Stomach (tissue), 9 donors: ENCODE data around the gene RAC2. TPM values are rescaled to one million over a fixed set of nuclear protein-coding genes. Genes with fewer than 3 reads are reported as not detected.

ENCODE experiments used
- DNase-seq, 2 donors: peaks; one replicate each; pipeline versions ENCODE4 v3.0.0 to v3.0.0-alpha.2; 2013 to 2019
- H3K27ac ChIP-seq, 5 donors: fragments of 200-600 bp in 4 of 5; sonication (generic) in 4 of 5; one replicate each; pipeline ENCODE4 v1.5.1; 2013 to 2019; ENCODE audit warnings: mild to moderate bottlenecking in 1 of 5, moderate library complexity in 1 of 5
- H3K27me3 ChIP-seq, 3 donors: fragments of 200-600 bp; sonication (generic); one replicate each; pipeline ENCODE4 v1.5.1; 2017 to 2019; ENCODE audit warnings: mixed run types in 1 of 3
- H3K36me3 ChIP-seq, 4 donors: fragments of 200-600 bp; sonication (generic); 1 replicate in 3 of 4; 2 replicates in 1 of 4; pipeline ENCODE4 v1.5.1; 2016 to 2019
- H3K4me1 ChIP-seq, 4 donors: fragments of 200-600 bp; sonication (generic); one replicate each; pipeline ENCODE4 v1.5.1; 2016 to 2019
- H3K4me3 ChIP-seq, 4 donors: fragments of 200-600 bp; sonication (generic) in 3 of 4; one replicate each; pipeline ENCODE4 v1.5.1; 2016 to 2019; ENCODE audit warnings: mild to moderate bottlenecking in 1 of 4
- H3K9me3 ChIP-seq, 4 donors: fragments of 200-600 bp; sonication (generic); one replicate each; pipeline ENCODE4 v1.5.1; 2016 to 2019
- EP300 ChIP-seq: sonication (generic); formaldehyde crosslinking; IDR thresholded peaks from one replicate; pipeline ENCODE4 v1.6.1; 2017; ENCODE audit warnings: antibody characterized with exemption
- POLR2A ChIP-seq, 4 donors: fragments of 450-650 bp; IDR thresholded peaks; one replicate each; pipeline ENCODE4 v1.6.1; 2016; ENCODE audit warnings: antibody characterized with exemption in 4 of 4, control low read depth in 2 of 4, mild to moderate bottlenecking in 1 of 4, moderate library complexity in 1 of 4
- POLR2AphosphoS5 ChIP-seq, 3 donors: sonication (generic); formaldehyde crosslinking; IDR thresholded peaks; one replicate each; pipeline ENCODE4 v1.6.1; 2016; ENCODE audit warnings: antibody characterized with exemption in 3 of 3
- WGBS, 5 donors: extraction: QIAGEN DNeasy Blood & Tissue Kit in 3 of 5; methylation state at CpG; one replicate each; pipeline versions ENCODE4 v1.1.5 to v1.1.7; 2013 to 2018; 5-methylcytosine and 5-hydroxymethylcytosine counted together
- intact Hi-C: fragments of 100-400 bp; cut with DNase I; formaldehyde crosslinking; loops from one replicate; pipeline ENCODE4 v1.15.1; 2023; ENCODE audit warnings: low total_unique reads
- polyA plus RNA-seq, 3 donors: library from polyadenylated mRNA; stranded (reverse); fragments of 200-250 nt; gene quantifications; one replicate each; pipeline ENCODE4 v1.2.3, GENCODE V29; 2013
- total RNA-seq, 5 donors: library from RNA; depleted of rRNA; stranded (reverse); fragments of >200 nt; gene quantifications; one replicate each; pipeline versions ENCODE4 v1.1.0 to v1.2.3, GENCODE V29; 2014 to 2016
- TF ChIP-seq, protein P1 (sequence below), 7 experiments: fragments of 450-650 bp in 4 of 7; fragments of 200-600 bp in 3 of 7; sonication (generic) in 3 of 7; IDR thresholded peaks; one replicate each; pipeline ENCODE4 v1.5.1; 2016 to 2019; ENCODE audit warnings: antibody characterized with exemption in 7 of 7, control low read depth in 2 of 7, mild to moderate bottlenecking in 1 of 7
- donor health status: healthy with polysubstance abuse.
- donor health status: Bipolar disorder and iron deficiency.
- donor health status: healthy.

RAC2 gene
- total and polyA plus RNA-seq, 8 donors: 1.8 to 50.4 (median 16.3) TPM

DNA sequence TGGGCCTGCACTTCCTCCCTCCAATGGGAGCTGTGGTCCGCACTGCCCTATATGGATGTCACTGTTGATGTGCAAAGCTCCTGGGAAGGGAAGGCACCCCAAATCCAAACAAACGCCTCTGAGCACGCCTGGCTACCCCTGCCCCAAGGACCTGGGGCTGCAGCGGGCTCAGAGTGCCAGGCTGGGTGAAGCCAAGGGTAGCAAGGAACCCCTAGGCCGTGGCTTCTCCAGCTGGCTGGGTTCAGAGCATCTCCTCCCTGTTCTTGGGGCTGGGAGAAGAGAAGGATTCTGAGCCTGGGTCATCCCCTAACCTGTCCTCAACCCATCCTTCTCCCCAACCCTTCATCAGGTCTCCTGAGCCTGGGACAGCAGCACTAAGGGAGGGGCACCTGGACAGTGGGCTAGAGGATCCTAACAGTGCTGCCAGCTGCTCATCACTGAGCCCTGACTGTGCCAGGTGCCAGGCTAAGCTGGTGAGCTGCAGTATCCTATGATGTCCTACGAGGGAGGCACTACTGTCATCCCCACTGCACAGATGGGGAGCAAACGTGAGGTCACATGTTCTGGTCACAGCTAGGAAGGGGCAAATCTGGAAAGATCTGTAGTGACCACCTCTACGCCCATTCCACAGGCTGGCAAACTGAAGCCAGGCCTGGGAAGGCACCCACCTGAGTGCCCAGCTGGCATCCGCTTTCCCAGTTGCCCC is 34.8 kb downstream of the RAC2 start:
- TF ChIP-seq, protein P1, sequence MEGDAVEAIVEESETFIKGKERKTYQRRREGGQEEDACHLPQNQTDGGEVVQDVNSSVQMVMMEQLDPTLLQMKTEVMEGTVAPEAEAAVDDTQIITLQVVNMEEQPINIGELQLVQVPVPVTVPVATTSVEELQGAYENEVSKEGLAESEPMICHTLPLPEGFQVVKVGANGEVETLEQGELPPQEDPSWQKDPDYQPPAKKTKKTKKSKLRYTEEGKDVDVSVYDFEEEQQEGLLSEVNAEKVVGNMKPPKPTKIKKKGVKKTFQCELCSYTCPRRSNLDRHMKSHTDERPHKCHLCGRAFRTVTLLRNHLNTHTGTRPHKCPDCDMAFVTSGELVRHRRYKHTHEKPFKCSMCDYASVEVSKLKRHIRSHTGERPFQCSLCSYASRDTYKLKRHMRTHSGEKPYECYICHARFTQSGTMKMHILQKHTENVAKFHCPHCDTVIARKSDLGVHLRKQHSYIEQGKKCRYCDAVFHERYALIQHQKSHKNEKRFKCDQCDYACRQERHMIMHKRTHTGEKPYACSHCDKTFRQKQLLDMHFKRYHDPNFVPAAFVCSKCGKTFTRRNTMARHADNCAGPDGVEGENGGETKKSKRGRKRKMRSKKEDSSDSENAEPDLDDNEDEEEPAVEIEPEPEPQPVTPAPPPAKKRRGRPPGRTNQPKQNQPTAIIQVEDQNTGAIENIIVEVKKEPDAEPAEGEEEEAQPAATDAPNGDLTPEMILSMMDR (IDR thresholded peaks at IDR 0.05): no peak
- TF ChIP-seq EP300: no peak
- no peak for TF ChIP-seq POLR2AphosphoS5 (IDR thresholded peaks at IDR 0.05)
- TF ChIP-seq POLR2A (IDR thresholded peaks at IDR 0.05): no peak
- intact Hi-C loops: loop anchor here (10.0 kb wide), 1 partner anchor 124 kb away; no protein-coding TSS in a partner anchor
- H3K27ac ChIP-seq: no peak overlapping the region
- no peak overlapping the region for H3K4me3 ChIP-seq
- 68 to 81% (median 77%) methylated on average over 4 to 9 of the region's 9 CpGs for WGBS, 5 donors
- H3K9me3 ChIP-seq: no peaks in the 10 kb centered on the region
- H3K36me3 ChIP-seq: no peaks in the 10 kb centered on the region
- H3K4me1 ChIP-seq: no peaks in the 10 kb centered on the region
- DNase-seq: no peak
- peaks cover 0 to 40% (median 9%) of the 10 kb centered on the region in 3 donors for H3K27me3 ChIP-seq

DNA sequence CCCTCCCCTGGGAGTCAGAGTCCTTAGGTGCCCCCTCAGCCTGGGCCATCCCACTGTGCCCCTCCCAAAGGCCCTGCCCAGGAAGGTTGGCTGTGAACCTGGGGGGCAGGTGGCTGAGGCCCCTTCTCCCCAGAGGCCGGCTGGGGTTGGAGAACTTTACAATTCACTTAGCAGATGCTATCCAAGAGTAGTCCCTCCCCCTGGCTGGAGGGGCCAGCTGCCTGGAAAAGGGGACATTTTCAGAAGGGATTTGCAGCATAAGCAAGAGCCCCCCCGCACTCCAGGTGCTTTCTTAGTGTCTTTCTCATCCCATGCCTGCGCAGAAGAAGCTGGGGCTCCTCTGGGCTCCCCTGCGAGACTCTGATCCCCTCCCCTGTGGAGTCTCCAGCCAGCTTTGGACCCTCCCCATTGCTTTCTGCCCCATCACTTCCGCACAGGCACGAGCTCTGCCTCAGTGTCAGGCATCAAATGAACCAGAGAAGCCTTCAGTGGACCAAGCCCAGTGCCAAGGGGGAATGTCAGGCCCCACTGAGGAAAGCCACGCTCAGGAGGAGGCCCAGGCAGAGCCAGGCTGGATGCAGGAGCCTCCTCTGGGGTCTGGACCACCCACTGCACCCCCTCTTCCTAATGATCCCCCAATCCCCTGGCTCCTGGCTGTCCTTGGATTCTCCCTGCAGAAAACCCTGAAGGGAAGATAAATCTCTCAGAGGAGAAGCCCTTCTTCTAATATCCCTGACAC is 35.5 kb downstream of the RAC2 start:
- TF ChIP-seq EP300 (no peak), POLR2A (IDR thresholded peaks at IDR 0.05) (no peak), POLR2AphosphoS5 (IDR thresholded peaks at IDR 0.05) (no peak)
- TF ChIP-seq, protein P1 (IDR thresholded peaks at IDR 0.05): no peak
- no peaks in the 10 kb centered on the region for H3K4me1 ChIP-seq
- no peaks in the 10 kb centered on the region for H3K9me3 ChIP-seq
- no peaks in the 10 kb centered on the region for H3K36me3 ChIP-seq
- H3K4me3 ChIP-seq: no peak overlapping the region
- no peak for DNase-seq
- 79 to 84% (median 83%) methylated on average over 6 to 7 of the region's 7 CpGs for WGBS, 5 donors
- H3K27ac ChIP-seq: no peak overlapping the region
- H3K27me3 ChIP-seq: peaks cover 0 to 36% (median 9%) of the 10 kb centered on the region in 3 donors
- intact Hi-C loops: loop anchor here (10.0 kb wide), 1 partner anchor 124 kb away; no protein-coding TSS in a partner anchor

DNA sequence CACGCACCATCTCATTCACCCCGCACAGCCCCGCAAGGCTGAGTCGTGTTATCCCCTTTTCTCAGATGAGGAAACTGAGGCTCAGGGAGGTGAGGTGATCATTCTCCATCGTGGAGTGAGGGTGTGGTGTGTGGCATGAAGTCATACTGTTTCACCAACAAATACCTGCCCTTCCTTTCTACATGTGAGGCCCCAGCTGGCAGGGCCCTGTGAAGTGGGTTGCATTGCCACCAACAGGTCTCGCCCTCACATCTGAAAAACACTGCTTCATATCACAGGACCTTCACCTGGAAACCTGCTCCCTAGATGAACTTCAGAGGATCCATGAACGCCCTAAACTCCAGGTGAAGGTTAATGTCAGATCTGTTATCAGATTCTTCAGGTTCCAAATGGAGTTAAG is 36.1 kb downstream of the RAC2 start:
- DNase-seq: no peak
- WGBS, 5 donors: 72 to 80% (median 76%) methylated on average over 7 of the region's 7 CpGs
- peaks cover 0 to 30% (median 9%) of the 10 kb centered on the region in 3 donors for H3K27me3 ChIP-seq
- H3K27ac ChIP-seq: no peak overlapping the region
- H3K4me3 ChIP-seq: no peak overlapping the region
- H3K36me3 ChIP-seq: no peaks in the 10 kb centered on the region
- H3K9me3 ChIP-seq: no peaks in the 10 kb centered on the region
- H3K4me1 ChIP-seq: no peaks in the 10 kb centered on the region
- intact Hi-C loops: loop anchor here (10.0 kb wide), 1 partner anchor 123 kb away; no protein-coding TSS in a partner anchor
- TF ChIP-seq POLR2AphosphoS5 (IDR thresholded peaks at IDR 0.05): no peak
- TF ChIP-seq EP300: no peak

DNA sequence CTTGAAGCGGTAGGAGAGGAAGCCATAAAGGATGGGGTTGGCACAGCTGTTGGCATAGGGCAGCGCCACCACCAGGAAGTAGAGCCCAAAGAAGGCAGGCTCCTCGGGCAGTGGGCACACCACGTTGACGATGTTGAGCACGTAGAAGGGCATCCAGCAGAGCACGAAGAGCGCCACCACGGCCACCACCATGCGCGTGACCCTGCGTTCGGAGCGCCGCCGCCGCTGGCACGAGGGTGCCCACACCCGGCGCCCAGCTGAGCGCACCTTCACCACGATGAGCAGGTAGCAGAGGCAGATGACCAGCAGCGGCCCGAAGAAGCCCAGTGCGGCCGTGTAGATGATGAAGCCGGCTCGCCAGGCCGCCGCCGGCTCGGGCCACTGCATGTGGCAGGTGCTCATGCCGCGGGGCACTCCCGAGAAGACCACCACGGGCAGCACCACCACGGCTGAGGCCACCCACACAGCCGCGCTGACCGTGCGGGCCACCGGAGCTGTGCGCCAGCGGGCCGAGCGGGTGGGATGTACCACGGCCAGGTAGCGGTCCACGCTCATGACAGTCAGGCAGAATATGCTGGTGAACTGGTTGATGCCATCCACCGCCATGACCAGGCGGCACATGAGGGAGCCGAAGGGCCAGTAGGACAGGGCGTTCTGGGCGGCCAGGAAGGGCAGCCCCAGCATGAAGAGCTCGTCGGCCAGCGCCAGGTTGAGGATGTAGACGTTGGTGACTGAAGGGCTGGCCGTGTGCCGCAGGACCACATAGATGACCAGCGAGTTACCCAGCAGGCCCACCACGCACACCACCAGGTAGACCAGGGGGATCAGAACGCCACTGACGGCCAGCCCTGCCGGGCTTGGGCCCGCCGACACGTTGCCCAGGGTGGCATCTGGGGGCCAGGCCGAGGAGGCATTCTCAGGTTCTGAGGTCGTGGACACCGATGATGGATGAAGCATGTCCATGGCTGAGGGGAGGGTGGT is 36.9 kb downstream of the RAC2 start:
- Histone ChIP-seq H3K36me3 (no peaks in the 10 kb centered on the region), H3K4me1 (no peaks in the 10 kb centered on the region), H3K9me3 (no peaks in the 10 kb centered on the region), H3K4me3 (no peak overlapping the region), H3K27me3 (peaks cover 0 to 21% (median 9%) of the 10 kb centered on the region in 3 donors), H3K27ac (no peak overlapping the region)
- TF ChIP-seq POLR2AphosphoS5 (IDR thresholded peaks at IDR 0.05) (no peak), POLR2A (IDR thresholded peaks at IDR 0.05) (no peak), EP300 (no peak)
- TF ChIP-seq, protein P1 (IDR thresholded peaks at IDR 0.05): no peak
- intact Hi-C loops: loop anchor here (10.0 kb wide), 1 partner anchor 122 kb away; no protein-coding TSS in a partner anchor
- no peak for DNase-seq
- WGBS, 5 donors: 86 to 93% (median 88%) methylated on average over 28 to 71 of the region's 71 CpGs
